ENCODE data around the gene DEPP1.

DEPP1 gene

GRCh38 chr10:44951576-44952226 is 26.9 kb downstream of the DEPP1 start:
- Histone ChIP-seq H3K79me2 (no peaks in the 10 kb centered on the region), H2AFZ (no peak overlapping the region), H3K9ac (no peak overlapping the region), H3K27me3 (ENCODE audit: control insufficient read depth, insufficient read depth, low read length) (no peaks in the 10 kb centered on the region), H3K4me2 (ENCODE audit: low read length) (no peak overlapping the region), H3K9me3 (ENCODE audit: control insufficient read depth, low read length) (no peaks in the 10 kb centered on the region), H3K4me3 (ENCODE audit: low read depth, low read length) (no peak overlapping the region), H3K27ac (no peak overlapping the region), H3K36me3 (ENCODE audit: control insufficient read depth, insufficient read depth, low read length) (no peaks in the 10 kb centered on the region), H3K4me1 (no peaks in the 10 kb centered on the region)
- TF ChIP-seq CTCF (IDR thresholded peaks at IDR 0.05): no peak

DNA sequence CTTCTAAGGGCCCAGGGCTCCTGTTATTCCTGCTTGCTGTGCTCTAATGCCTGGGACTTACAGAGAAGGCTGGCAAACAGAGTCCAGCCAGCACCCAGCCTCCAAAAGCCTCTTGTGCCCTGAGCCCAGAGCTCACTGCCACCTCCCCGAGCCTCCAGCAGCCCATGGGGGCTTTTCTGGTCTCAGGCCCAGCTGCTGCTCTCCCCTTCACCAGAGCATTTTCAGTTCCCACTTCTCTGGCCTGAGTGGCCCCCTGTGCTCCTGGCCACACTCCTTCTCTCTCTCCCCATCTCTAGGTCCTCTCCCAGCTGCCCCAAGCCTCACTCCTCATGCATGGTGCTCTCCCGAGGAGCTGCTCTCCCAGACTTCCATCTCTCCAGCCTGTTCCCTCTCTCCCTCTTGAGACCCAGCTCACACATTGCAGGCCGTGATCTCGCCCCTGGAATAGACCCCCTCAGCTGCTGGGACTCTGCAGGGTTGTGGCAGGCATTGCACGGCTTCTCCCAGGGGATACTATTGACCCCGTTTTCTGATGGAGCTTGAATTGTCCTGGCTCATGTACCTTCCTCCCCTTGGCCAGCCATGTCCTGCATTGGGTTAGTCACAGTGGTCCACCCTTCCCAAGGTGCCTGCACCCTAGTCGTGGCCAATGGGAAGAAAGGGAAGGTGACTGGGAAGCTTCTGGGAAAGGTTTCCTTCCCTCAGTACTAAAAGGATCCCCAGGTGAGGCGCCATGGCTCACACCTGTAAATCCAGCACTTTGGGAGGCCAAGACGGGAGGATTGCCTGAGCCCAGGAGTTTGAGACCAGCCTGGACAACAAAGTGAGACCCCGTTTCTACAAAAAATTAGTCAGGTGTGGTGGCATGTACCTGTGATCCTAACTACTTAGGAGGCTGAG is 28.0 kb downstream of the DEPP1 start:
- no peak overlapping the region for H3K4me3 ChIP-seq (ENCODE audit: low read depth, low read length)
- no peaks in the 10 kb centered on the region for H3K36me3 ChIP-seq (ENCODE audit: control insufficient read depth, insufficient read depth, low read length)
- no peaks in the 10 kb centered on the region for H3K79me2 ChIP-seq
- no peak overlapping the region for H2AFZ ChIP-seq
- TF ChIP-seq CTCF (IDR thresholded peaks at IDR 0.05): no peak
- H3K4me1 ChIP-seq: no peaks in the 10 kb centered on the region
- H3K4me2 ChIP-seq (ENCODE audit: low read length): no peak overlapping the region
- H3K9me3 ChIP-seq (ENCODE audit: control insufficient read depth, low read length): no peaks in the 10 kb centered on the region
- H3K27me3 ChIP-seq (ENCODE audit: control insufficient read depth, insufficient read depth, low read length): no peaks in the 10 kb centered on the region
- no peak overlapping the region for H3K27ac ChIP-seq
- no peak overlapping the region for H3K9ac ChIP-seq

GRCh38 chr10:44949915-44950314 is 28.7 kb downstream of the DEPP1 start:
- H3K36me3 ChIP-seq (ENCODE audit: control insufficient read depth, insufficient read depth, low read length): no peaks in the 10 kb centered on the region
- H3K9ac ChIP-seq: no peak overlapping the region
- no peak overlapping the region for H3K4me3 ChIP-seq (ENCODE audit: low read depth, low read length)
- no peak overlapping the region for H2AFZ ChIP-seq
- no peaks in the 10 kb centered on the region for H3K27me3 ChIP-seq (ENCODE audit: control insufficient read depth, insufficient read depth, low read length)
- H3K27ac ChIP-seq: no peak overlapping the region
- no peak for TF ChIP-seq CTCF (IDR thresholded peaks at IDR 0.05)
- no peak overlapping the region for H3K4me2 ChIP-seq (ENCODE audit: low read length)
- no peaks in the 10 kb centered on the region for H3K4me1 ChIP-seq
- no peaks in the 10 kb centered on the region for H3K9me3 ChIP-seq (ENCODE audit: control insufficient read depth, low read length)
- no peaks in the 10 kb centered on the region for H3K79me2 ChIP-seq

- H3K36me3 ChIP-seq (ENCODE audit: control insufficient read depth, insufficient read depth, low read length): no peaks in the 10 kb centered on the region
- H3K27me3 ChIP-seq (ENCODE audit: control insufficient read depth, insufficient read depth, low read length): no peaks in the 10 kb centered on the region
- no peak overlapping the region for H3K9ac ChIP-seq
- H3K4me3 ChIP-seq (ENCODE audit: low read depth, low read length): no peak overlapping the region
- no peaks in the 10 kb centered on the region for H3K9me3 ChIP-seq (ENCODE audit: control insufficient read depth, low read length)
- H3K79me2 ChIP-seq: no peaks in the 10 kb centered on the region
- H2AFZ ChIP-seq: no peak overlapping the region
- H3K27ac ChIP-seq: no peak overlapping the region
- H3K4me1 ChIP-seq: no peaks in the 10 kb centered on the region
- no peak for TF ChIP-seq CTCF (IDR thresholded peaks at IDR 0.05)
- no peak overlapping the region for H3K4me2 ChIP-seq (ENCODE audit: low read length)
Observed at GRCh38 chr10:44949127-44949802, 29.3 kb downstream of the DEPP1 start.
